H1 (cell line): Measurements from ENCODE around the gene EVX2. TPM values are rescaled to one million over a fixed set of nuclear protein-coding genes. Genes with fewer than 3 reads are reported as not detected.

ENCODE experiments used
- ATF3 ChIP-seq: IDR thresholded peaks from 2 replicates; pipeline ENCODE4 v1.6.1; 2011; ENCODE audit warnings: low read depth, mild to moderate bottlenecking, low read length; ENCODE audit not compliant: insufficient read depth
- CBX8 ChIP-seq: fragments of 300-800, 300-1000 bp; sonication (generic); IDR thresholded peaks from 2 replicates; pipeline ENCODE4 v1.7.1; 2016; ENCODE audit warnings: low read depth, low read length, borderline replicate concordance
- CTBP2 ChIP-seq: IDR thresholded peaks from 2 replicates; pipeline ENCODE4 v1.7.0; 2011; ENCODE audit warnings: borderline replicate concordance, mild to moderate bottlenecking, moderate library complexity, mixed read lengths, low read length; ENCODE audit not compliant: insufficient read depth, insufficient read length
- E2F6 ChIP-seq: IDR thresholded peaks from 2 replicates; pipeline ENCODE4 v1.6.1; 2012; ENCODE audit warnings: inconsistent platforms
- MAFK ChIP-seq: IDR thresholded peaks from 2 replicates; pipeline ENCODE4 v1.6.1; 2012; ENCODE audit warnings: low read depth, mild to moderate bottlenecking, improper control_type of control experiment, low read length
- SUZ12 ChIP-seq: fragments of 200-600 bp; sonication (generic); IDR thresholded peaks from 2 replicates; pipeline ENCODE4 v1.6.1; 2012; ENCODE audit warnings: mild to moderate bottlenecking, inconsistent platforms, low read length, moderate library complexity, mixed read lengths
- polyA plus RNA-seq, 7 experiments: library from polyadenylated mRNA; depleted of rRNA in 3 of 7; stranded (reverse) in 5 of 7; unstranded in 2 of 7; fragments of >200 nt in 5 of 7; fragments of 200-250 nt in 2 of 7; gene quantifications; 1 replicate in 5 of 7; 2 replicates in 1 of 7; 4 replicates in 1 of 7; pipeline versions ENCODE4 v1.2.1 to v1.2.3, GENCODE V29; 2011 to 2013; ENCODE audit warnings: missing spikeins in 2 of 7, mixed read lengths in 2 of 7
- total RNA-seq: library from RNA; stranded (reverse); fragmentation: NEBNext Ultra II Directional; extraction: Animal tissue kit (Norgen Biotek cat#: 25700); gene quantifications from 2 replicates; pipeline ENCODE4 v1.2.1, GENCODE V29; 2021

Gene EVX2
- total and polyA plus RNA-seq, 2 of the 8 experiments (the other 6 are each of a cell fraction or from before 2014, with no cell fraction given) = not detected

GRCh38 chr2:176093145-176093897 is 9.6 kb upstream of the EVX2 start (continued):
- TF ChIP-seq E2F6 = peak; percentile 90
- no peak for TF ChIP-seq MAFK
- TF ChIP-seq ATF3 = no peak
- TF ChIP-seq CBX8 = peak; percentile 83; the same call in 1 of the 2 replicates
- peak; percentile 95 for TF ChIP-seq SUZ12
- TF ChIP-seq CTBP2 = peak; percentile 10
